GM12875 (cell line): Measurements from ENCODE around the gene SEMA7A.

ENCODE experiments used
- H3K4me3 ChIP-seq: one replicate; pipeline ENCODE4 v1.5.1; 2011; ENCODE audit warnings: low read depth, low read length, control low read depth
- CTCF ChIP-seq: IDR thresholded peaks from 2 replicates; pipeline ENCODE4 v1.5.1; 2011; ENCODE audit warnings: low read depth, mild to moderate bottlenecking, control low read depth, inconsistent platforms, low read length, moderate library complexity, borderline replicate concordance; ENCODE audit not compliant: insufficient read depth

The SEMA7A gene

GRCh38 chr15:74449095-74449494 is 15.3 kb upstream of the SEMA7A start:
- H3K4me3 ChIP-seq: no peak overlapping the region
- TF ChIP-seq CTCF: no peak

- no peak overlapping the region for H3K4me3 ChIP-seq
- no peak for TF ChIP-seq CTCF
Measured at GRCh38 chr15:74445816-74446763, 12.3 kb upstream of the SEMA7A start.

GRCh38 chr15:74444106-74445062 is 10.6 kb upstream of the SEMA7A start:
- no peak for TF ChIP-seq CTCF
- H3K4me3 ChIP-seq: no peak overlapping the region

GRCh38 chr15:74443100-74443909 is 9.5 kb upstream of the SEMA7A start:
- no peak for TF ChIP-seq CTCF
- H3K4me3 ChIP-seq: no peak overlapping the region

GRCh38 chr15:74442604-74443003 is 8.8 kb upstream of the SEMA7A start:
- H3K4me3 ChIP-seq: no peak overlapping the region
- no peak for TF ChIP-seq CTCF

GRCh38 chr15:74442063-74442462 is 8.3 kb upstream of the SEMA7A start:
- H3K4me3 ChIP-seq: no peak overlapping the region
- TF ChIP-seq CTCF: no peak
